ENCODE results near the gene OR6C6.

The OR6C6 gene

DNA sequence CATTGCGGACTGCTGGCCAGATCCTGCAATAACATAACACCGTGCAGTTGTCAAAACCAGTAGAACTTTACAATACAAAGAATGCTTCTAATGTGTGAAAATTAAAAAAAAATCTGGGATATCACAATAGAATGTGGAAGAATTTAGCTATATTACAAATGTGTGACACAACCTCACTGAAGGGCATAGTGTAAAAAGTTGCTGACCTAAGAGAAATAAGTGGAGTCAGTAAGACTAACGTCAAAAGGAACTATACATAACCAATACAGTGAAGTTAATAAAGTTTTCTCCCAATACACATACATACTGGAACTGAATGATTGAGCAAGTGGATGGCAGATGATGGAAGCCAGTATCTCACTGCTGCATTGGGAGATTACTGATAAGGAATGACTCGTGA, 39.5 kb downstream of the OR6C6 start:
- no peak for DNase-seq (ENCODE audit: low read depth, low spot score)
- Histone ChIP-seq H3K4me3 (no peak overlapping the region), H3K9ac (ENCODE audit: insufficient read length) (no peak overlapping the region), H3K27ac (no peak overlapping the region), H3K9me3 (ENCODE audit: low read depth, low read length) (no peaks in the 10 kb centered on the region), H3K36me3 (ENCODE audit: insufficient read depth, low read length) (no peaks in the 10 kb centered on the region)
- no peak for TF ChIP-seq POLR2AphosphoS5 (IDR thresholded peaks at IDR 0.05; ENCODE audit: borderline replicate concordance, low read depth, low read length)
- TF ChIP-seq EZH2 (IDR thresholded peaks at IDR 0.05) = no peak
- no peak for TF ChIP-seq FOXP2 (optimal IDR thresholded peaks at IDR 0.05; ENCODE audit: control extremely low read depth, extremely low read length, insufficient read depth)

DNA sequence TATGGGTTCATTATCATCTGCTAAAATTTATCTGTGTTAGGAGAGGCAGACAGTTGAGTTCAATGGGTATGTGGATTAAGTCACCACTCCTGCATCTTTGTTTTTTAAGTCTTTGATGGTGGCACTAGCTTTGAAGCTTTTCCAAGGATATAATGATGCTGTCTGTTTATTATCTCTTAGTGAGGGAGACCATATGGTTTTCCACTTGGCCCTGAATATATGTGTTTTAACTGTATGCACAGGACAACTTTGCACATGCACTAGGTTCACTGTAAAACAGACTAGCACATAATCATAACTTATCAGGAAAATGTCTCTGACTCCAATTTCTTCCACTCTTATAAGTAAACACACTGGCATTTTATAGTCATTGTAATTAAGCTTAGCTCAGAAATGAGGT, 43.1 kb downstream of the OR6C6 start:
- Histone ChIP-seq H3K36me3 (ENCODE audit: insufficient read depth, low read length) (no peaks in the 10 kb centered on the region), H3K27ac (no peak overlapping the region), H3K9me3 (ENCODE audit: low read depth, low read length) (no peaks in the 10 kb centered on the region), H3K4me3 (no peak overlapping the region), H3K9ac (ENCODE audit: insufficient read length) (no peak overlapping the region)
- TF ChIP-seq FOXP2 (optimal IDR thresholded peaks at IDR 0.05; ENCODE audit: control extremely low read depth, extremely low read length, insufficient read depth) (no peak), EZH2 (IDR thresholded peaks at IDR 0.05) (no peak), POLR2AphosphoS5 (IDR thresholded peaks at IDR 0.05; ENCODE audit: borderline replicate concordance, low read depth, low read length) (no peak)
- no peak for DNase-seq (ENCODE audit: low read depth, low spot score)

GRCh38 chr12:55250944-55251343, 45.4 kb downstream of the OR6C6 start:
- no peak for TF ChIP-seq POLR2AphosphoS5 (IDR thresholded peaks at IDR 0.05; ENCODE audit: borderline replicate concordance, low read depth, low read length)
- no peak for TF ChIP-seq EZH2 (IDR thresholded peaks at IDR 0.05)
- no peak for TF ChIP-seq FOXP2 (optimal IDR thresholded peaks at IDR 0.05; ENCODE audit: control extremely low read depth, extremely low read length, insufficient read depth)
- no peak overlapping the region for H3K9ac ChIP-seq (ENCODE audit: insufficient read length)
- H3K9me3 ChIP-seq (ENCODE audit: low read depth, low read length) = no peaks in the 10 kb centered on the region
- H3K27ac ChIP-seq = no peak overlapping the region
- H3K36me3 ChIP-seq (ENCODE audit: insufficient read depth, low read length) = no peaks in the 10 kb centered on the region
- no peak overlapping the region for H3K4me3 ChIP-seq
- DNase-seq (ENCODE audit: low read depth, low spot score) = no peak

DNA sequence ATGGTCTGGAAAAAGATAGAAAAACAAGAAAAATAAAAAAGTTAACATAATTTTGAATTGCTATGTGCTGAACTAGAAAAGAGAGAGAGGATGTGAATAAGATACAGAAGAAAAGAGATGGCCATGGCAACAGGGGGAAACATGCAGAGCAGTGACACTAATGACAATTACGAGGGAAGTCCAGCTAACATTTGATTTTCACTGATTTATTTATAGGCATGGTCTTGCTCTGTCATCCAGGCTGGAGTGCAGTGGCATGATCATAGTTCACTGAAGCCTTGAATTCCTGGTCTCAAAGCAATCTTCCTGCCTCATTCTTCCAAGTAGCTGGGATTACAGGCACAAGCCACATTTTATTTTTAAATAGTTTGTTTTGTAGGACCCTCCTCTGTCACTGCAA, 50.2 kb downstream of the OR6C6 start:
- Histone ChIP-seq H3K36me3 (ENCODE audit: insufficient read depth, low read length) (no peaks in the 10 kb centered on the region), H3K9me3 (ENCODE audit: low read depth, low read length) (no peaks in the 10 kb centered on the region), H3K9ac (ENCODE audit: insufficient read length) (no peak overlapping the region), H3K27ac (no peak overlapping the region), H3K4me3 (no peak overlapping the region)
- DNase-seq (ENCODE audit: low read depth, low spot score) = no peak
- TF ChIP-seq FOXP2 (optimal IDR thresholded peaks at IDR 0.05; ENCODE audit: control extremely low read depth, extremely low read length, insufficient read depth) = no peak
- no peak for TF ChIP-seq POLR2AphosphoS5 (IDR thresholded peaks at IDR 0.05; ENCODE audit: borderline replicate concordance, low read depth, low read length)
- no peak for TF ChIP-seq EZH2 (IDR thresholded peaks at IDR 0.05)

- H3K36me3 ChIP-seq (ENCODE audit: insufficient read depth, low read length) = no peaks in the 10 kb centered on the region
- H3K9me3 ChIP-seq (ENCODE audit: low read depth, low read length) = no peaks in the 10 kb centered on the region
- no peak within 1 kb of the TSS for H3K4me3 ChIP-seq
- H3K27ac ChIP-seq = no peak within 1 kb of the TSS
- no peak for TF ChIP-seq POLR2AphosphoS5 (IDR thresholded peaks at IDR 0.05; ENCODE audit: borderline replicate concordance, low read depth, low read length)
- no peak for TF ChIP-seq FOXP2 (optimal IDR thresholded peaks at IDR 0.05; ENCODE audit: control extremely low read depth, extremely low read length, insufficient read depth)
- no peak for TF ChIP-seq EZH2 (IDR thresholded peaks at IDR 0.05)
- no peak within 1 kb of the TSS for H3K9ac ChIP-seq (ENCODE audit: insufficient read length)
- DNase-seq (ENCODE audit: low read depth, low spot score) = no peak
These were observed 52.1 kb downstream of the OR6C6 start, which contains the start of gene OR6C74 for GRCh38 chr12:55244309-55244708. Gene OR6C74 (plus strand): TSS chr12:55244609. CDS start chr12:55247288, 2,679 bp downstream.

Data from SK-N-MC (cell line).